MM.1S (cell line): ENCODE measurements around the gene CDC6.

Experiments used
- DNase-seq: peaks from one replicate; pipeline ENCODE4 v3.0.0-alpha.2; 2015
- H2AFZ ChIP-seq: fragments of 300-600 bp; sonication (generic); 2 replicates; pipeline ENCODE4 v1.6.0; 2016; ENCODE audit warnings: antibody characterized with exemption, low read length
- H3F3A ChIP-seq: fragments of 300-600 bp; sonication (generic); 2 replicates; pipeline ENCODE4 v1.6.1; 2016; ENCODE audit warnings: mild to moderate bottlenecking, antibody characterized with exemption, low read length, moderate library complexity, mixed read lengths; ENCODE audit not compliant: insufficient read depth
- H3K27ac ChIP-seq: fragments of 300-600 bp; sonication (generic); 2 replicates; pipeline ENCODE4 v1.5.1; 2016; ENCODE audit warnings: mild to moderate bottlenecking, low read length
- H3K27me3 ChIP-seq: fragments of 300-600 bp; sonication (generic); replicated peaks from 2 replicates; pipeline ENCODE4 v1.6.0; 2016; ENCODE audit warnings: low read length; ENCODE audit not compliant: insufficient read depth
- H3K36me3 ChIP-seq: fragments of 300-600 bp; sonication (generic); replicated peaks from 2 replicates; pipeline ENCODE4 v1.6.1; 2016; ENCODE audit warnings: mild to moderate bottlenecking, low read length, mixed read lengths; ENCODE audit not compliant: insufficient read depth
- H3K4me1 ChIP-seq: fragments of 300-600 bp; sonication (generic); 2 replicates; pipeline ENCODE4 v1.6.1; 2016; ENCODE audit warnings: low read length, mixed read lengths
- H3K4me2 ChIP-seq: fragments of 300-600 bp; sonication (generic); 2 replicates; pipeline ENCODE4 v1.6.0; 2016; ENCODE audit warnings: low read depth, low read length
- H3K4me3 ChIP-seq: fragments of 300-600 bp; sonication (generic); 2 replicates; pipeline ENCODE4 v1.5.1; 2016; ENCODE audit warnings: low read length, mixed read lengths
- H3K79me2 ChIP-seq: fragments of 300-600 bp; sonication (generic); 2 replicates; pipeline ENCODE4 v1.6.1; 2016; ENCODE audit warnings: mixed run types, low read length, mixed read lengths
- H3K9ac ChIP-seq: fragments of 300-600 bp; sonication (generic); 2 replicates; pipeline ENCODE4 v1.6.1; 2016; ENCODE audit warnings: low read length, mixed read lengths
- H3K9me2 ChIP-seq: fragments of 300-600 bp; sonication (generic); replicated peaks from 2 replicates; pipeline ENCODE4 v1.6.1; 2016; ENCODE audit warnings: mild to moderate bottlenecking, low read length, mixed read lengths; ENCODE audit not compliant: insufficient read depth
- H3K9me3 ChIP-seq: fragments of 300-600 bp; sonication (generic); replicated peaks from 2 replicates; pipeline ENCODE4 v1.6.1; 2016; ENCODE audit warnings: mild to moderate bottlenecking, low read length, mixed read lengths; ENCODE audit not compliant: insufficient read depth
- H4K20me1 ChIP-seq: fragments of 300-600 bp; sonication (generic); 2 replicates; pipeline ENCODE4 v1.6.1; 2016; ENCODE audit warnings: mild to moderate bottlenecking, low read length, moderate library complexity, mixed read lengths; ENCODE audit not compliant: insufficient read depth
- CTCF ChIP-seq: fragments of 300-600 bp; sonication (generic); IDR thresholded peaks from 2 replicates; pipeline ENCODE4 v1.5.1; 2016; ENCODE audit warnings: antibody characterized with exemption, low read length, mixed read lengths
- EZH2 ChIP-seq: fragments of 300-600 bp; sonication (generic); optimal IDR thresholded peaks from 2 replicates; pipeline ENCODE3; 2017; ENCODE audit warnings: low read depth, mild to moderate bottlenecking, antibody characterized with exemption, low read length, mixed read lengths
- EZH2phosphoT487 ChIP-seq: fragments of 300-600 bp; sonication (generic); IDR thresholded peaks from 2 replicates; pipeline ENCODE4 v1.6.1; 2018; ENCODE audit warnings: antibody characterized with exemption, low read length

Gene CDC6

GRCh38 chr17:40293363-40293762 lies 5.7 kb downstream of the CDC6 start:
- no peak overlapping the region for H2AFZ ChIP-seq
- H3K27ac ChIP-seq, result no peak overlapping the region
- H3F3A ChIP-seq, result peaks cover 3% of the 10 kb centered on the region; the same call in 1 of the 2 replicates
- H3K79me2 ChIP-seq, result peaks cover 80% of the 10 kb centered on the region
- peaks cover 30% of the 10 kb centered on the region for H3K36me3 ChIP-seq
- H3K9ac ChIP-seq, result no peak overlapping the region
- H3K9me2 ChIP-seq, result no peaks in the 10 kb centered on the region
- TF ChIP-seq CTCF, result no peak
- no peak for TF ChIP-seq EZH2phosphoT487
- no peak for TF ChIP-seq EZH2
- peaks cover 20% of the 10 kb centered on the region for H3K4me1 ChIP-seq
- H3K4me2 ChIP-seq, result no peak overlapping the region
- H3K9me3 ChIP-seq, result no peaks in the 10 kb centered on the region
- no peaks in the 10 kb centered on the region for H3K27me3 ChIP-seq
- no peak overlapping the region for H3K4me3 ChIP-seq
- DNase-seq, result no peak
- H4K20me1 ChIP-seq, result peaks cover 21% of the 10 kb centered on the region; the same call in 1 of the 2 replicates

- no peak for TF ChIP-seq EZH2phosphoT487
- TF ChIP-seq EZH2, result no peak
- TF ChIP-seq CTCF, result no peak
- peaks cover 64% of the 10 kb centered on the region for H3K79me2 ChIP-seq
- H3K9ac ChIP-seq, result no peak overlapping the region
- no peaks in the 10 kb centered on the region for H3K9me3 ChIP-seq
- 0 out of 2 replicates have a peak, but pooled peaks cover 6% of the 10 kb centered on the region for H3K4me1 ChIP-seq
- peaks cover 33% of the 10 kb centered on the region for H3K36me3 ChIP-seq
- H3K4me2 ChIP-seq, result no peak overlapping the region
- H3K4me3 ChIP-seq, result no peak overlapping the region
- H3F3A ChIP-seq, result no peaks in the 10 kb centered on the region; the same call in 1 of the 2 replicates
- no peaks in the 10 kb centered on the region for H3K9me2 ChIP-seq
- H3K27me3 ChIP-seq, result no peaks in the 10 kb centered on the region
- DNase-seq, result no peak
- no peak overlapping the region for H2AFZ ChIP-seq
- H3K27ac ChIP-seq, result no peak overlapping the region
- peaks cover 11% of the 10 kb centered on the region; the same call in 1 of the 2 replicates for H4K20me1 ChIP-seq
Measured at GRCh38 chr17:40295488-40296436, 8.1 kb downstream of the CDC6 start.

DNA sequence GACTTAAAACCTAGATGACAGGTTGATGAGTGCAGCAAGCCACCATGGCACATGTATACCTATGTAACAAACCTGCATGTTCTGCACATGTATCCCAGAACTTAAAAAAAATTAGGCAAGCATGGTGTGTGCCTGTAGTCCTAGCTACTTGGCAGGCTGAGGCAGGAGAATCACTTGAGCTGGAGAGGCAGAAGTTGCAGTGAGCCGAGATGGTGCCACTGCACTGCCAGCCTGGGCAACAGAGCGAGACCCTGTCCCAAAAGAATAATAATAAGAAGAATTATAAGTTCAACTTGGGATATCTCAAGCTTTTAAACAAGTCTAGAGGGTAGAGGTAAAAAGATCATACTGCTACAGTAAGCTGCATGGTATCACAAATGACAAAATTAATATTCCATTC lies 9.8 kb downstream of the CDC6 start:
- H3K9me3 ChIP-seq, result no peaks in the 10 kb centered on the region
- no peak overlapping the region for H3K9ac ChIP-seq
- peaks cover 32% of the 10 kb centered on the region for H3K36me3 ChIP-seq
- no peak overlapping the region for H3K4me2 ChIP-seq
- no peaks in the 10 kb centered on the region for H3K9me2 ChIP-seq
- no peak for DNase-seq
- H3K4me3 ChIP-seq, result no peak overlapping the region
- peaks cover 62% of the 10 kb centered on the region for H3K79me2 ChIP-seq
- no peaks in the 10 kb centered on the region; the same call in 1 of the 2 replicates for H3F3A ChIP-seq
- no peaks in the 10 kb centered on the region for H3K4me1 ChIP-seq
- H3K27ac ChIP-seq, result no peak overlapping the region
- peaks cover 11% of the 10 kb centered on the region; the same call in 1 of the 2 replicates for H4K20me1 ChIP-seq
- H2AFZ ChIP-seq, result no peak overlapping the region
- H3K27me3 ChIP-seq, result no peaks in the 10 kb centered on the region
- TF ChIP-seq EZH2 (no peak), EZH2phosphoT487 (no peak), CTCF (no peak)
